GM18868 (cell line): ENCODE results near the gene KRTAP9-6.
"Not testable (repeated sequence)": the region's sequence is repeated elsewhere in the genome, so short reads cannot be mapped to it uniquely, and the experiment has no call there.

Experiments used
- ATAC-seq: cut with Tn5 transposase; IDR thresholded peaks from one replicate; pipeline ENCODE4 v1.9.1; 2021; ENCODE audit warnings: mild to moderate bottlenecking, moderate library complexity; ENCODE audit not compliant: unreplicated experiment

KRTAP9-6 gene

GRCh38 chr17:41265078-41265477 is at the start of gene KRTAP9-6:
Gene KRTAP9-6, plus strand, starts transcription at chr17:41265378. Its CDS starts 0 bp downstream, at chr17:41265378.
- no peak for ATAC-seq

- no peak for ATAC-seq
These were observed 49.5 kb upstream of the KRTAP9-6 start for GRCh38 chr17:41215681-41216080.

GRCh38 chr17:41223821-41224220 is 41.4 kb upstream of the KRTAP9-6 start:
- ATAC-seq: no peak

- no peak for ATAC-seq
These were observed 39.1 kb upstream of the KRTAP9-6 start for GRCh38 chr17:41226051-41226450.

GRCh38 chr17:41226598-41227095 is 38.5 kb upstream of the KRTAP9-6 start, which contains the start of gene KRTAP9-2:
Gene KRTAP9-2, plus strand, starts transcription at chr17:41226648. Its CDS starts 7 bp downstream, at chr17:41226655.
- ATAC-seq: not testable (repeated sequence)

- no peak for ATAC-seq
These were observed 35.1 kb upstream of the KRTAP9-6 start for GRCh38 chr17:41230094-41230493.

- no peak for ATAC-seq
These were observed 33.4 kb upstream of the KRTAP9-6 start for GRCh38 chr17:41231731-41232130.

GRCh38 chr17:41232399-41233105 is 32.6 kb upstream of the KRTAP9-6 start, which contains the start of gene KRTAP9-3:
Gene KRTAP9-3, plus strand, starts transcription at chr17:41232449. Its CDS starts 53 bp downstream, at chr17:41232502.
- ATAC-seq: not testable (repeated sequence)

GRCh38 chr17:41237116-41237515 is 28.1 kb upstream of the KRTAP9-6 start:
- not testable (repeated sequence) for ATAC-seq

GRCh38 chr17:41237949-41238437 is 27.2 kb upstream of the KRTAP9-6 start, which contains the start of gene KRTAP9-8:
Gene KRTAP9-8, plus strand, starts transcription at chr17:41237999. Its CDS starts 53 bp downstream, at chr17:41238052.
- not testable (repeated sequence) for ATAC-seq

- ATAC-seq: not testable (repeated sequence)
These were observed 18.0 kb upstream of the KRTAP9-6 start for GRCh38 chr17:41246995-41247787.

GRCh38 chr17:41249637-41250240 is 15.4 kb upstream of the KRTAP9-6 start, which contains the start of gene KRTAP9-4:
Gene KRTAP9-4, plus strand, starts transcription at chr17:41249687. Its CDS starts 34 bp downstream, at chr17:41249721.
- ATAC-seq: not testable (repeated sequence)

- no peak for ATAC-seq
These were observed 13.9 kb upstream of the KRTAP9-6 start for GRCh38 chr17:41251261-41251660.

GRCh38 chr17:41254861-41255260 is 10.3 kb upstream of the KRTAP9-6 start:
- no peak for ATAC-seq

GRCh38 chr17:41255381-41256290 is 9.5 kb upstream of the KRTAP9-6 start, which contains the start of gene KRTAP9-9:
Gene KRTAP9-9, plus strand, starts transcription at chr17:41255384.
- ATAC-seq: not testable (repeated sequence)

- no peak for ATAC-seq
These were observed 8.9 kb upstream of the KRTAP9-6 start for GRCh38 chr17:41256291-41256685.

GRCh38 chr17:41258406-41258805 is 6.8 kb upstream of the KRTAP9-6 start:
- ATAC-seq: no peak

- no peak for ATAC-seq
These were observed 2.0 kb upstream of the KRTAP9-6 start for GRCh38 chr17:41263212-41263611.

- ATAC-seq: no peak
These were observed 579 bp upstream of the KRTAP9-6 start for GRCh38 chr17:41264599-41264998.

- ATAC-seq: no peak
These were observed 2.5 kb downstream of the KRTAP9-6 start for GRCh38 chr17:41267711-41268110.
